GM10266 (cell line): ENCODE measurements around the gene CHD6.

ENCODE experiments used
- DNase-seq: peaks from one replicate; pipeline ENCODE4 v3.0.0; 2012; ENCODE audit errors: extremely low spot score
- CTCF ChIP-seq: IDR thresholded peaks from 2 replicates; pipeline ENCODE4 v1.5.1; 2012; ENCODE audit warnings: mild to moderate bottlenecking, low read depth; ENCODE audit not compliant: control insufficient read depth, insufficient read depth; ENCODE audit errors: missing control alignments

The CHD6 gene

GRCh38 chr20:41632896-41633295, 14.7 kb upstream of the CHD6 start:
- DNase-seq: no peak

GRCh38 chr20:41631826-41632225, 13.6 kb upstream of the CHD6 start:
- DNase-seq: no peak
- no peak for TF ChIP-seq CTCF

More at GRCh38 chr20:41632896-41633295, 14.7 kb upstream of the CHD6 start:
- no peak for TF ChIP-seq CTCF

- no peak for DNase-seq
- no peak for TF ChIP-seq CTCF
These were observed 12.7 kb upstream of the CHD6 start for GRCh38 chr20:41630846-41631245.

- no peak for DNase-seq
- no peak for TF ChIP-seq CTCF
These were observed 9.6 kb upstream of the CHD6 start for GRCh38 chr20:41627611-41628244.

GRCh38 chr20:41627001-41627495, 8.9 kb upstream of the CHD6 start:
- no peak for TF ChIP-seq CTCF
- DNase-seq: no peak

- DNase-seq: no peak
- TF ChIP-seq CTCF: no peak
These were observed 5.6 kb upstream of the CHD6 start for GRCh38 chr20:41623625-41624375.

- DNase-seq: no peak
- no peak for TF ChIP-seq CTCF
These were observed 4.4 kb upstream of the CHD6 start for GRCh38 chr20:41622584-41622983.
